ENCODE results near the gene GPRC5A. TPM values are rescaled to one million over a fixed set of nuclear protein-coding genes. Genes with fewer than 3 reads are reported as not detected.

Gene GPRC5A
- total RNA-seq, 1 donor: 4.7 TPM

GRCh38 chr12:12889701-12890100 lies 1.7 kb upstream of the GPRC5A start:
- no peak overlapping the region for H3K4me3 ChIP-seq (ENCODE audit: insufficient read depth, low read length)
- peak overlapping the region; percentile 99 for H3K27ac ChIP-seq (ENCODE audit: low read depth, low read length)
- H3K36me3 ChIP-seq (ENCODE audit: insufficient read depth, low read length): no peaks in the 10 kb centered on the region
- H3K4me1 ChIP-seq (ENCODE audit: insufficient read depth, low read length): peaks cover 28% of the 10 kb centered on the region
- no peaks in the 10 kb centered on the region for H4K20me1 ChIP-seq (ENCODE audit: insufficient read depth, low read length)
- H2AFZ ChIP-seq (ENCODE audit: low read length): no peak overlapping the region
- no peaks in the 10 kb centered on the region for H3K9me3 ChIP-seq (ENCODE audit: low read depth, low read length)
- H3K79me2 ChIP-seq (ENCODE audit: insufficient read depth, low read length): peaks cover 16% of the 10 kb centered on the region
- no peak overlapping the region for H3K4me2 ChIP-seq (ENCODE audit: insufficient read depth, low read length)
- no peaks in the 10 kb centered on the region for H3K27me3 ChIP-seq (ENCODE audit: insufficient read depth, low read length)
- DNase-seq (ENCODE audit: insufficient read length, low spot score, missing footprints): no peak
- TF ChIP-seq, protein P1, sequence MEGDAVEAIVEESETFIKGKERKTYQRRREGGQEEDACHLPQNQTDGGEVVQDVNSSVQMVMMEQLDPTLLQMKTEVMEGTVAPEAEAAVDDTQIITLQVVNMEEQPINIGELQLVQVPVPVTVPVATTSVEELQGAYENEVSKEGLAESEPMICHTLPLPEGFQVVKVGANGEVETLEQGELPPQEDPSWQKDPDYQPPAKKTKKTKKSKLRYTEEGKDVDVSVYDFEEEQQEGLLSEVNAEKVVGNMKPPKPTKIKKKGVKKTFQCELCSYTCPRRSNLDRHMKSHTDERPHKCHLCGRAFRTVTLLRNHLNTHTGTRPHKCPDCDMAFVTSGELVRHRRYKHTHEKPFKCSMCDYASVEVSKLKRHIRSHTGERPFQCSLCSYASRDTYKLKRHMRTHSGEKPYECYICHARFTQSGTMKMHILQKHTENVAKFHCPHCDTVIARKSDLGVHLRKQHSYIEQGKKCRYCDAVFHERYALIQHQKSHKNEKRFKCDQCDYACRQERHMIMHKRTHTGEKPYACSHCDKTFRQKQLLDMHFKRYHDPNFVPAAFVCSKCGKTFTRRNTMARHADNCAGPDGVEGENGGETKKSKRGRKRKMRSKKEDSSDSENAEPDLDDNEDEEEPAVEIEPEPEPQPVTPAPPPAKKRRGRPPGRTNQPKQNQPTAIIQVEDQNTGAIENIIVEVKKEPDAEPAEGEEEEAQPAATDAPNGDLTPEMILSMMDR (IDR thresholded peaks at IDR 0.05; ENCODE audit: extremely low read depth, low read depth, low read length): no peak

- Histone ChIP-seq H3K4me2 (ENCODE audit: insufficient read depth, low read length) (peak overlapping the region; percentile 96), H3K36me3 (ENCODE audit: insufficient read depth, low read length) (no peaks in the 10 kb centered on the region), H3K27ac (ENCODE audit: low read depth, low read length) (peak overlapping the region; percentile 99), H3K4me1 (ENCODE audit: insufficient read depth, low read length) (peaks cover 28% of the 10 kb centered on the region), H3K9me3 (ENCODE audit: low read depth, low read length) (no peaks in the 10 kb centered on the region), H3K4me3 (ENCODE audit: insufficient read depth, low read length) (peak overlapping the region; percentile 80), H2AFZ (ENCODE audit: low read length) (peak overlapping the region; percentile 79), H4K20me1 (ENCODE audit: insufficient read depth, low read length) (no peaks in the 10 kb centered on the region), H3K27me3 (ENCODE audit: insufficient read depth, low read length) (no peaks in the 10 kb centered on the region), H3K79me2 (ENCODE audit: insufficient read depth, low read length) (peaks cover 16% of the 10 kb centered on the region)
- TF ChIP-seq, protein P1 (IDR thresholded peaks at IDR 0.05; ENCODE audit: extremely low read depth, low read depth, low read length): peak; percentile 11
- no peak for DNase-seq (ENCODE audit: insufficient read length, low spot score, missing footprints)
Observed at GRCh38 chr12:12890543-12891079, 751 bp upstream of the GPRC5A start.

DNA sequence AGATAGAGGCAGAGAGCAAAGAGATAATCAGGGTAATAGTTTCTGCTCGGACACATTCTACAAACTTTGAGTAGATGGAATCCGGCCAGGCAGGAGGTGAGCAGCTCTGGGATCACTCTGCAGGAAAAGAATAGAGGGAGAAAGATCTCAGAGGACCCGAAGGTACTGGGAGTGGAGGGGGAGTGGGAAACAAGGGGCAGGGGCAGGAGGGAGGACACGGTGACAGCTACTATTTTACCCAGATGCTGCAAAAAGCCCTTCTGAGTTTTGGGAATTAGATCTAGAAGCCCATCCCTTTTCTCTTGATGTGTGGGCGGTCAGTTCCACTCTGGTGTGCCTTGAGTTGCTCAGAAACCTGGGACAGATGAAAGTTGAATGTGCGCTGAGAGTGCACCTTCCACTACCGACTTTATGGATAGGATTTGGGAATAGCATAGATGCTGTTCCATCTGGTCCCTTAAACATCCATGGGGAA lies 556 bp downstream of the GPRC5A start:
- Histone ChIP-seq H3K27ac (ENCODE audit: low read depth, low read length) (peak overlapping the region; percentile 99), H3K27me3 (ENCODE audit: insufficient read depth, low read length) (no peaks in the 10 kb centered on the region), H3K4me3 (ENCODE audit: insufficient read depth, low read length) (peak overlapping the region; percentile 80), H3K4me2 (ENCODE audit: insufficient read depth, low read length) (peak overlapping the region; percentile 96), H2AFZ (ENCODE audit: low read length) (no peak overlapping the region), H4K20me1 (ENCODE audit: insufficient read depth, low read length) (no peaks in the 10 kb centered on the region), H3K36me3 (ENCODE audit: insufficient read depth, low read length) (no peaks in the 10 kb centered on the region), H3K4me1 (ENCODE audit: insufficient read depth, low read length) (peaks cover 34% of the 10 kb centered on the region), H3K79me2 (ENCODE audit: insufficient read depth, low read length) (peaks cover 16% of the 10 kb centered on the region), H3K9me3 (ENCODE audit: low read depth, low read length) (no peaks in the 10 kb centered on the region)
- TF ChIP-seq, protein P1 (IDR thresholded peaks at IDR 0.05; ENCODE audit: extremely low read depth, low read depth, low read length): no peak
- DNase-seq (ENCODE audit: insufficient read length, low spot score, missing footprints): no peak

DNA sequence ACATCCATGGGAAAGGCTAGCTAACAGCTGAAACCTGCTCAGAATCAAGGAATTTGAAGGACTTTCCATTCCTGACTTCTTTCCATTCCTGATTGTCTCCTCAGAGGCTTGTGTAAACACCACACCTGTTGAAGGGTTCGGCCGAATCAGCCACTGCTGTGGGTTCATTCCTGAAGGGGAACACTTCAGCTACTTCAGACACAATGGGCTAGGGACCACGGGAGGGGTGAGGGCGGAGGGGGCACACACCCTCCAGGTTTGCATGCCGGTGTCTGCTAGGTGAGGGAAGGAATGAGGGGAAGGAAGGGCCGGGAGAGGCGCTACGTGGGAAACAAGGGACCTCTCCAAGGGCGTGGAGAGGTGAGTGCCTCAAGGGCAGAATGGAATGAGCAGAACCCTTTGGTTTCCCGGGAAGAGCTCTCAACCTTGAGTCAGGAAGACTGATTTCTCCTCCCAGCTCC lies 1.3 kb downstream of the GPRC5A start:
- no peaks in the 10 kb centered on the region for H3K36me3 ChIP-seq (ENCODE audit: insufficient read depth, low read length)
- no peak for DNase-seq (ENCODE audit: insufficient read length, low spot score, missing footprints)
- no peaks in the 10 kb centered on the region for H3K27me3 ChIP-seq (ENCODE audit: insufficient read depth, low read length)
- TF ChIP-seq, protein P1 (IDR thresholded peaks at IDR 0.05; ENCODE audit: extremely low read depth, low read depth, low read length): no peak
- H3K4me3 ChIP-seq (ENCODE audit: insufficient read depth, low read length): peak overlapping the region; percentile 80
- H2AFZ ChIP-seq (ENCODE audit: low read length): no peak overlapping the region
- no peak overlapping the region for H3K27ac ChIP-seq (ENCODE audit: low read depth, low read length)
- peaks cover 16% of the 10 kb centered on the region for H3K79me2 ChIP-seq (ENCODE audit: insufficient read depth, low read length)
- H3K4me2 ChIP-seq (ENCODE audit: insufficient read depth, low read length): peak overlapping the region; percentile 96
- H4K20me1 ChIP-seq (ENCODE audit: insufficient read depth, low read length): no peaks in the 10 kb centered on the region
- H3K9me3 ChIP-seq (ENCODE audit: low read depth, low read length): no peaks in the 10 kb centered on the region
- H3K4me1 ChIP-seq (ENCODE audit: insufficient read depth, low read length): peaks cover 34% of the 10 kb centered on the region
